Measurements from ENCODE around the gene EGLN3.

The EGLN3 gene

DNA sequence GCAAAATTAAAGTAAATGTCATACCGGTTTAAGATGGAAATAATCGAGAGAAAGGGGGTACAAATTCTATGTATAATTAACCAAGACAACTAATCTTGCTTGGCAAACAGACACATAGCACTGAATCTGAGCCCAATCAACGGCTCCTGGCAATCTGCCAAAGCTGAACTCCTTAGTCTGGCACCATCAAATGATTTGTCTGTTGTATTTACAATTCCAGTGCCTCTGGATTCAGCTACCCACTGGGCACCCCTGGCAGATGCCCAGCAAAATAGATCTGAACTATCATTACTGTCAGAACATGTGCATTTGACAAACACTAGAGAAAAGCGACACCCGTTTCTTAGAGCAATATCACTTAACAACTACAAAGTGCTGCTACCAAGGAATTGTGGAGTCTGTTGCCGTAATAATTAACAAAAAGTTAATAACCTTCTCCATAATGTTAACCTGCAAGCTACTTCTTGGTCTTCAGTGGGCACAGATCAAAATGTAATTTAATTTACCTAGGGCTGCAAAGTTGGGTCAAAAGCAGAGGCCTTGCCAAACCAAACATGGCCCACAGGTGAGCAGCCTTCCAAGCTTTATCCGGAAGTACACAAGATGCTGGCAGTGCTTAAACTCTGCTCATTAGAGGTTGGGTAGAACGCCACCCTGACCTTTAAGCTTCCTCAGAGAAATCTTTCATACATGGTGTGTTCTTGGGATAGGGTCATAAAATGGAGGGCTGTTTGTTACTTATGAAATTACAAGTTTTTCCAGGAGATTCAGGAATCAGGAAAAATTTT lies 7.6 kb downstream of the EGLN3 start:
- Histone ChIP-seq H3K4me1 (ENCODE audit: insufficient read depth, low read length, poor library complexity, severe bottlenecking) (no peaks in the 10 kb centered on the region), H4K20me1 (ENCODE audit: insufficient read depth, low read length, poor library complexity, severe bottlenecking) (no peaks in the 10 kb centered on the region), H3K9me2 (replicated peaks; ENCODE audit: low read depth, low read length) (no peaks in the 10 kb centered on the region), H3K9ac (ENCODE audit: low read depth, low read length, poor library complexity, severe bottlenecking) (no peak overlapping the region), H2AFZ (ENCODE audit: low read length) (no peak overlapping the region), H3K9me3 (ENCODE audit: insufficient read depth, low read depth, low read length) (0 out of 2 replicates have a peak, but pooled peaks cover 3% of the 10 kb centered on the region), H3K36me3 (ENCODE audit: insufficient read depth, low read length) (no peaks in the 10 kb centered on the region), H3K4me3 (ENCODE audit: low read length, poor library complexity, severe bottlenecking) (no peak overlapping the region), H3K79me2 (ENCODE audit: insufficient read depth, low read length) (no peaks in the 10 kb centered on the region), H3F3A (ENCODE audit: low read depth) (no peaks in the 10 kb centered on the region), H3K4me2 (ENCODE audit: low read depth, low read length, poor library complexity, severe bottlenecking) (no peak overlapping the region), H3K27me3 (ENCODE audit: insufficient read depth, low read length, poor library complexity, severe bottlenecking) (no peaks in the 10 kb centered on the region)
- no peak for TF ChIP-seq EZH2phosphoT487 (IDR thresholded peaks at IDR 0.05; ENCODE audit: borderline replicate concordance)
- TF ChIP-seq, protein P1, sequence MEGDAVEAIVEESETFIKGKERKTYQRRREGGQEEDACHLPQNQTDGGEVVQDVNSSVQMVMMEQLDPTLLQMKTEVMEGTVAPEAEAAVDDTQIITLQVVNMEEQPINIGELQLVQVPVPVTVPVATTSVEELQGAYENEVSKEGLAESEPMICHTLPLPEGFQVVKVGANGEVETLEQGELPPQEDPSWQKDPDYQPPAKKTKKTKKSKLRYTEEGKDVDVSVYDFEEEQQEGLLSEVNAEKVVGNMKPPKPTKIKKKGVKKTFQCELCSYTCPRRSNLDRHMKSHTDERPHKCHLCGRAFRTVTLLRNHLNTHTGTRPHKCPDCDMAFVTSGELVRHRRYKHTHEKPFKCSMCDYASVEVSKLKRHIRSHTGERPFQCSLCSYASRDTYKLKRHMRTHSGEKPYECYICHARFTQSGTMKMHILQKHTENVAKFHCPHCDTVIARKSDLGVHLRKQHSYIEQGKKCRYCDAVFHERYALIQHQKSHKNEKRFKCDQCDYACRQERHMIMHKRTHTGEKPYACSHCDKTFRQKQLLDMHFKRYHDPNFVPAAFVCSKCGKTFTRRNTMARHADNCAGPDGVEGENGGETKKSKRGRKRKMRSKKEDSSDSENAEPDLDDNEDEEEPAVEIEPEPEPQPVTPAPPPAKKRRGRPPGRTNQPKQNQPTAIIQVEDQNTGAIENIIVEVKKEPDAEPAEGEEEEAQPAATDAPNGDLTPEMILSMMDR (conservative IDR thresholded peaks at IDR 0.05; ENCODE audit: low read length): no peak

DNA sequence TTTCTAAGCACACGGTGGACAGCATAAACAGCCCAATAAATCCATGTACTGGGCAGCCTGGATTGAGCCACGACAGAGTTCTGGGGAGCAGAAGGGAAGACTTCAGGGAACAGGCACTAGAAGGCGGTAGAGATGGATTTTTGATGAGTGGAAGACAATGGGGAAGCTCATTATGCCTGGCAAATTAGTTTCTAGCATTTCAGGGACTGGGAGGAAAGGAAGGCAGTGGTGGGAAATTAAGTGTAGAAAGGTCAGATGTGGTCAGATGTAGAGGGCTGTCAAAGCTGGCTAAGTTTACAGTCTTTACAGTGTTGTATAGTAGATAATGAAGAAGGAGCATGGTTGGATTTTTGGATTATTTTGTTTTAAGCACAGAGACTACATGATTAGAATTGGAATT lies 9.2 kb downstream of the EGLN3 start:
- no peaks in the 10 kb centered on the region for H3K9me2 ChIP-seq (replicated peaks; ENCODE audit: low read depth, low read length)
- H3K4me1 ChIP-seq (ENCODE audit: insufficient read depth, low read length, poor library complexity, severe bottlenecking): no peaks in the 10 kb centered on the region
- no peak overlapping the region for H3K4me3 ChIP-seq (ENCODE audit: low read length, poor library complexity, severe bottlenecking)
- no peak overlapping the region for H3K9ac ChIP-seq (ENCODE audit: low read depth, low read length, poor library complexity, severe bottlenecking)
- no peaks in the 10 kb centered on the region for H3F3A ChIP-seq (ENCODE audit: low read depth)
- no peaks in the 10 kb centered on the region for H3K79me2 ChIP-seq (ENCODE audit: insufficient read depth, low read length)
- H3K9me3 ChIP-seq (ENCODE audit: insufficient read depth, low read depth, low read length): 0 out of 2 replicates have a peak, but pooled peaks cover 3% of the 10 kb centered on the region
- no peaks in the 10 kb centered on the region for H3K27me3 ChIP-seq (ENCODE audit: insufficient read depth, low read length, poor library complexity, severe bottlenecking)
- no peaks in the 10 kb centered on the region for H4K20me1 ChIP-seq (ENCODE audit: insufficient read depth, low read length, poor library complexity, severe bottlenecking)
- H3K4me2 ChIP-seq (ENCODE audit: low read depth, low read length, poor library complexity, severe bottlenecking): no peak overlapping the region
- H3K36me3 ChIP-seq (ENCODE audit: insufficient read depth, low read length): no peaks in the 10 kb centered on the region
- no peak for TF ChIP-seq EZH2phosphoT487 (IDR thresholded peaks at IDR 0.05; ENCODE audit: borderline replicate concordance)
- TF ChIP-seq, protein P1 (conservative IDR thresholded peaks at IDR 0.05; ENCODE audit: low read length): no peak
- no peak overlapping the region for H2AFZ ChIP-seq (ENCODE audit: low read length)

DNA sequence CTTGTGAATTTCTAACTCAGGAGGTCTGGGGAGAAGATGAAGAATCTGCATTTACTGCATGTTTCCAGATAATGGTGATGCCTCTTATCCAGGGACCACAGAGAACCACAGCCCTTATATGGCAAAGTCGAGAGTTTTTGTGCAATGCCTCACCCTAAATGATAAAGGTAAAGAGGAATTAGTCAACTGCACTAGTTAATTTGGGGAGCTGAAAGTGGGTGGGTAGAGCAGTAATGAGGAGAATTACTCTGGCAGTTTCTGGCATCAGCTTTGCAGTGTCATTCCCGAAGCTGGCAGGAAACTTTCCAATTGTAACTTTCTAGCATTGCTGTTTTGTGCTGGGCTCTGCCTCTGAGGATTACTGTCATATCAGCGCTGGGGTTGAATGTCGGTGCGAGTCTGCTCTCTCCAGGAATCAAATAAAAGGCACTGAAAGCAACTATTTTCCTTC lies 10.3 kb downstream of the EGLN3 start:
- no peaks in the 10 kb centered on the region for H3K79me2 ChIP-seq (ENCODE audit: insufficient read depth, low read length)
- H3K9ac ChIP-seq (ENCODE audit: low read depth, low read length, poor library complexity, severe bottlenecking): no peak overlapping the region
- H2AFZ ChIP-seq (ENCODE audit: low read length): no peak overlapping the region
- H3K4me1 ChIP-seq (ENCODE audit: insufficient read depth, low read length, poor library complexity, severe bottlenecking): no peaks in the 10 kb centered on the region
- H3F3A ChIP-seq (ENCODE audit: low read depth): no peaks in the 10 kb centered on the region
- H4K20me1 ChIP-seq (ENCODE audit: insufficient read depth, low read length, poor library complexity, severe bottlenecking): no peaks in the 10 kb centered on the region
- H3K4me3 ChIP-seq (ENCODE audit: low read length, poor library complexity, severe bottlenecking): no peak overlapping the region
- H3K9me2 ChIP-seq (replicated peaks; ENCODE audit: low read depth, low read length): no peaks in the 10 kb centered on the region
- 0 out of 2 replicates have a peak, but pooled peaks cover 3% of the 10 kb centered on the region for H3K9me3 ChIP-seq (ENCODE audit: insufficient read depth, low read depth, low read length)
- H3K27me3 ChIP-seq (ENCODE audit: insufficient read depth, low read length, poor library complexity, severe bottlenecking): no peaks in the 10 kb centered on the region
- no peak overlapping the region for H3K4me2 ChIP-seq (ENCODE audit: low read depth, low read length, poor library complexity, severe bottlenecking)
- H3K36me3 ChIP-seq (ENCODE audit: insufficient read depth, low read length): no peaks in the 10 kb centered on the region
- TF ChIP-seq, protein P1 (conservative IDR thresholded peaks at IDR 0.05; ENCODE audit: low read length): no peak
- no peak for TF ChIP-seq EZH2phosphoT487 (IDR thresholded peaks at IDR 0.05; ENCODE audit: borderline replicate concordance)
